Midbrain (tissue), 1 donor: ENCODE measurements around the gene BAHD1.

ENCODE experiments used
- DNase-seq: peaks from one replicate; lab custom pipeline; 2025; lab: John Stamatoyannopoulos, UW

The BAHD1 gene

DNA sequence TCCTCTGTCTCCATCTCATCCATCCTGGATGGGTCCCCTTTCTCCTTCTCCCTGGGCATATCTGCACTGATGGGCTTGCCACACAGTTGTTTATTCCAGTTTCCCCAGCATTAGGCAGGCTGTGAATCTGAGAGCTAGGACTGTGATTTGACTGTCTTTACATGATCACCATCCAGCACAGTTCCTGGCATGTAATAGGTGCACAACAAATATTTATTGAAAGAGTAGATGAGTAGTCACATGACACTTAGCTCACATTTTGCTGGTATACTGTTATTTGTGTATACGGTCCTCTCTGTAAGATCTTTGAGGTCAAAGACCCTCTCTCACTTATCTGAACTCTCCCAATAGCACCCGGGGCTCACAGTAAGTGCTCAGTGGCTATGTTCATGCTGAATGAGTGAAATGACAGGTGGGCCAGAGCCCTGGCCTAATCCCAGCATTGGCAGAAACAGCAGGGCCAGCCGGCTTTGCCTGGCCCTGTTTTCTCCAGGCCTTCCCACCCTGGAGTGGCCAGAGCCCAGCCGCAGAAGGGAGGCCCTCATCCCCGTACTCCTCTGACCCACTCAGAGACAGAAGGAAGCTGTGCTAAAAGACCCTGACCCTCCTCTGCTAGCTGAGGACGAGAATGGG, 16.2 kb upstream of the BAHD1 start:
- no peak for DNase-seq

DNA sequence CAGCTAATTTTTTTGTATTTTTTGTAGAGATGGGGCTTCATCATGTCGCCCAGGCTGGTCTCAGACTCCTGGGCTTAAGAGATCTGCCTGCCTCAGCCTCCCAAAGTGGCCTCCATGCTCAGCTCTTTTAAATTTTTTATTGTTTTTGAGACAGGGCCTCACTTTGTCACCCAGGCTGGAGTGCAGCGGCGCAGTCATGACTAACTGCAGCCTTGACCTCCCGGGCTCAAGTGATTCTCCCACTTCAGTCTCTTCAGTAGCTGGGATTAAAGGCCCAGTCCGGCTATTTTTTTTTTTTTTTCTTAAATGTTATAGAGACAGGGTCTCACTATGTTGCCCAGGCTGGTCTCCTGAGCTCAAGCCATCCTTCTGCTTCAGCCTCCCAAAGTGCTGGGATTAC, 15.1 kb upstream of the BAHD1 start:
- DNase-seq = no peak

DNA sequence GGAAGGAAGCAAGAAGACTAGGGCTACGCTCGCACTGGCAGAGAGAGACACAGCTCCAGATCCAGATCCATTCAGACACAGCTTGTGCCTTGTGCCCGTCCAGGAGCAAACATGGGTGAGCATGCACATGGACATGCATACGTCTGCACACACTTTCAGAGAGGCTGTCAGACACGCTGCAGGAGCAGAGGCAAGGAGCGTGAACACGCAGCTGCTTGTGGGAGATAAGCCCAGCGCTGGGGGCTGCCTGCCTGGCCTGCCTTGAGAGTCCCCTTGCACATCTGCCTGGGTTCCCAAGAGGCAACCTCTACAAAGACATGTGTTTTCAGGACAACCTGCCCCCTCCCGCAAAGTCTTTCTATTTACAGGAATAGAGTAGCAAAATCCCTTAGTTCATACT, 13.6 kb upstream of the BAHD1 start:
- no peak for DNase-seq

DNA sequence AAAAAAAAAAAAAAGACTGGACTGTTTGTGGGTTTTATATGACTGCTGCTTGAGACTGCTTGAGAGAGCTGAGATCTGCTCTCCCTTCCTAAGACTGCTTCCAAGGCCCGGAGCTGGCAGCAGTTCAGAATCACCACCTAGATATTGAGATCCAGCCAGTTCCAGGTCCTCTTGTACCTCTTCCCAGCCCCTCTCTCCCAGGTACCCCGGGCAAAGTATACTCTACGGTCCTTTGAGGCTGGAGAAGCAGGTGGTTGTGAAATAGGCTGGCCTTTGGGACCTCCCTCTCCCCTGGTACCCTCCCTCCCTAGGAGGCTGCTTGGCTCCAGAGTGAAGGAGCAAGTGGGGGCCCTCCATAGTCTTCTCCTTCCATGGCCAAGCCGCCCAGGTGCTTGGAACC, 12.6 kb upstream of the BAHD1 start:
- DNase-seq = no peak

DNA sequence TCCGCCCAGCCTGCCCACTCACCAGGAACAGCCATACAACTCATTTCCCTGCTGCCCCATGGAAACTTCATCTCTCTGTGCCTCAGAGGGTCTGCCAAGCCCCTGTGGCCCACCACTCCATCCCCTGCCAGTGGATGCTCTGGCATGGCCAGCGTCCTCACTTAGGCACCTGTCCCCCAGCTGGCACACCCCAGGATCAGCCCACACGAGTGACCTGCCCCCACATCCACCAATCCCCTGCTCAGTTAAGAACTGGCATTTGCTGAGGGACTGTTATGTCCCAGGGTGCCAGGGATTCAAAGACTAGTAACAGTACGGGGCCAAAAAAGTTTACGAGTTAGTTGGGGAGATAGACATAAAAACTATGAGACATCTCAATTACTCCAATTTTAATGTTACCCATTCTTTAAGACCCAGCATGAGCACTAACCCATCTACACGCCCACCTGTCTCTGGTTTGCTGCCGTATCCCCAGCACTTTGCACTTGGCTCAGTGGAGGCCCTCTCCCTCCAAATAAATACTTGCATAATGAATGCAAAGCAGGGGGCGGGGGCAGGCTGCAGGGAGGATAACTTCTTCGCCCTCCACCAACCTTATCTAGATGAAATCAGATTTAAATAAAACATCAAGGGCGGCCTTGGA, 11.6 kb upstream of the BAHD1 start:
- no peak for DNase-seq

DNA sequence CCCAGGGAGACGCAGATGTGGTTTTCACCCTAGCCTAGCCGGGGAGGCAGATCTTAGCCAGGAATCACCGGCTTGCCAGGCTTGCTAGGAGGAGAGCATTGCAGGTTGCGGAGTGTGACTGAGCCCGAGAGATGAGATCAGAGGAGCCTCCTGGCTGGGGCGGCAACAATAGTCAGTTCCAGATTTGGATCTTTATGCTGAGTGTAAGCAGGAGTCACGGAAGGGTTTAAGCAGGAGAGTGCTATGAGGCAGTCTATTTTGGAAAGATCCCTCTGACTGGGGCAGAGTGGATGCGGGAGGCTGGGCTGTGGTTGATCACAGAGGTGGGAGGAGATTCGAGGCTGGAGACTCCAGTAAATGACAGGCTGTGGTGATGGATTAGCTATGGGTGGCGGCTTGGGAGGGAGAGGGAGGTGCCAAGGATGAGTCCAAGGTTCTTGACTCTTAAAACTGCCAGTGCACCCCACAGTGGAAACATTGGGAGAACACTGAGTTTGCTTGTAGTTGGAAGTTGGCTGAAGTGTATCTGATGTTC, 10.4 kb upstream of the BAHD1 start:
- DNase-seq = no peak

DNA sequence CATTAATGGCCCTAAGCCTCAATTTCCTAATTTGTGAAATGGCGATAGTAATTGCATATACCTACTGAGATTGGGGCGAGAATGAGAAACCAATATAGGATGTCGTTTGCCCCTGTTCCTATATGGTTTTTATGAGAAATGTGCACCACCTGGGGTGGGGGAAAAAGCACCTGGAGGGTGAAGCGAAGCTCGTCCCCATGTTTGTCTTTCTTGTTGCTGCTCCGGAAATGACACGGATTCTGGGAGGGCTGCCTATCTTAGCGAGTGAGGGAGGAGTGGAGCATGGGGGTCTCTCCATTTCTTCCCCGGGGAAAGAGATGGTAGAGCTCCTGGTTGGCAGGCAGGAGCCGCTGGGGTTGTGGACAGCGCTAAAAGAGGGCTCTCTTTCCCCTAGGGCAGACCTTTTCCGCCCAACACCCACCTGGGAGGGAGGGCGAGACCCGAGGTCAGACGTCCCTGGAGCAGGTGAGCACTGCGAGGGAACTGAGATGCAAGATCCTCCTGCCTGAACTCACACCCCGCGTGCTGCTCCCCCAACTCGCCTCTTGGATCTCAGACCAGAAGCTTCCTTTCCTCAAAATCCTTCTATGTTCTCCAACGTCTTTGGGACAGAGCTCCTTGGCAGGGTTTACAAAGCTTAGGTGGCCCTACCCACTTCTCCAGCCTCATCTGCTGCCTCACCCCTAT, 5.6 kb upstream of the BAHD1 start:
- no peak for DNase-seq

DNA sequence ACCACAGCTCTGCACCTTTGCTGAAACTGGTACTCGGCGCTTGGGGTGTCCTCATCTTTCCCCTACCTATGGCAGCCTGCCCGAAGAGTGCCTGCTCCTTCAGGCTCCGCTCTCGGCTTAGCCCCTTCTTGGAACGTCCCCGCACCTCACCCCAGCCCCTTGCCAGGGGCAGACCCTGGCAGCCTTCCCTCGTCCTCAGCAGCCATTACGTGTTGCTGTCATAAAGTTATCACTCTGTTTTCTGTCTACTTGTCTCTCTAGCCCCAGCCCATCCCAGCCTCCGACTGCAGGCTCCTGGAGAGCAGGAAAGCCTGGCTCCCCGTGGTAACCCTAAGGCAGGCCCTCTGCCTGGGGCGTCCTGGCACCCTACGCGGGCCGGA, 5.1 kb upstream of the BAHD1 start:
- no peak for DNase-seq

DNA sequence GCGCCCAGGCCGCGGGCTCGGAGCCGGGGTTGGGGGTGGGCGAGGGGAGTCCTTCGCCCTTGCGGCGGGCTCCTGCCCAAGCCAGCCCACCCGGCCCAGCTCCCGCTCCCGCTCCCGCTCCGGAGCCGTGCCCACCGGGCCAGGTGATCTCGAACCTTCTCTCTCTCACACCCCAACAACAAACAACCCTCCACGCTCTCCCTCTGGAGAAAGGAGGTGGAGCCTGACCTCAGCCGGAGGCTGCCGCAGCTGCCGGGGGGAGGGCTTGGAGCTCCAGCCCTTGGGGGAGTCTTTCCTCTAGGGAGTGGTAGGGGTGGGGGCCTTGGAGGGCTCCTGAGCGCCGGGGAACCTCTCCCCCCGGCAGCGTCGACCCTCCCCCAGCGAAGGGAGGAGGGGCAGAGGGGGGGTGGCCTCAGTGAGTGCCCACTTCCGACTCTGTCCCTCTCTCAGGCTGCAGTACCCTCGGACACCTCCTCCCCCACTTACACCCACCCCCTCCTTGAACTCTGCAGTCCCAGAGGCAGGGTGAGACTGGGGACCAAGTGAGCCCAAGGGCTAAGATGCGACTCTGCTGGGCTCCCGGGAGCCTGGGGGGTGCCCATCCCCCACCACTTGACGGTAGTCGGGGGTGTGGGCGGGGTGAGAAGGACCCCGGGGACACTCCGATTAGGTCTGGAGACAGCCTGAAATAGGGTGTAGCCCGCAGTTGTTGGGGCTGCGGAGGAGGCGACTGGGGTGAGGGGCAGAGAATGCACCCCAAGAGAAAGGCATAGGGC, 4.4 kb upstream of the BAHD1 start:
- DNase-seq = no peak

DNA sequence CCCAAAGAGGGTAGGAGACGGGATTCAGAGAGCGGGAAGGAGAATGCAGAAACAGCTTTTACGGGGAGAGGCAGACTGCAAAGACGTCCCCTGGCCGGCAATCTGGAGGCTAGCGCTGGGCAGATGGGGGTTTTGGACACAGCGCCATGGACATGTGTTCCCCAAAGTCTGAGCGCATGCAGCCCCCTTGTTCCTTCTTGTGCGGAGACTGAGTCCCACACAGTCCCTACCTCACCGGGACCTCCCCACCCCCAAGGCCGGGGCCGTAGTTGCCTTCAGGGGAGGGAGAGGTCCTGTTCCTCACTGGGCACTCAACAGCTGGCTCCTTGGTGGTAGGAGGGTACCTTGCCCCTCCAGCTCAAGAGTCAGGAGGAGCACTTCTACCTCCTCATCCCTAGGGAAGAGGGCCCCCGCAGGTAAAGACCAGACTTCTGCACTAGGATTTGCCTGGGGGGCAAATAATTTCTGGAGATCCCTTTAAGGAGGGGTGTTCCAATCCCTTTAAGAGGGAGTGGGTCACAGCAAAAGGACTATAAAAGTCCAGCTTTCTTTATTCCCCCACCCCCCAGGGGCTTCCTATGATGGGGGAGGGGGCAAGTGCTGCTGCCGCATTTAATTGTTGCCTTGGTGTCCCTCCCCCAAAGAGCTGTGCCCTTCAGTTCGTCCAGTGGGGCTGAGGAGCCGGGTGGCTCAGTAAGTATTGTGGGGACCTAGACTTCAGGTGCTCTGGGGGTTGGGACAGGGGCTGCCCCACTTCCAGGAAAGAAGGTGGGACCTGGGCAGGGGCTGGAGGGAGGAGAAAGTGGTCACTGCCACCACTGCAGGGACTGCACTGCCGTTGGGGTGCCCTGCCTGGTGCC, 3.6 kb upstream of the BAHD1 start:
- DNase-seq = no peak

DNA sequence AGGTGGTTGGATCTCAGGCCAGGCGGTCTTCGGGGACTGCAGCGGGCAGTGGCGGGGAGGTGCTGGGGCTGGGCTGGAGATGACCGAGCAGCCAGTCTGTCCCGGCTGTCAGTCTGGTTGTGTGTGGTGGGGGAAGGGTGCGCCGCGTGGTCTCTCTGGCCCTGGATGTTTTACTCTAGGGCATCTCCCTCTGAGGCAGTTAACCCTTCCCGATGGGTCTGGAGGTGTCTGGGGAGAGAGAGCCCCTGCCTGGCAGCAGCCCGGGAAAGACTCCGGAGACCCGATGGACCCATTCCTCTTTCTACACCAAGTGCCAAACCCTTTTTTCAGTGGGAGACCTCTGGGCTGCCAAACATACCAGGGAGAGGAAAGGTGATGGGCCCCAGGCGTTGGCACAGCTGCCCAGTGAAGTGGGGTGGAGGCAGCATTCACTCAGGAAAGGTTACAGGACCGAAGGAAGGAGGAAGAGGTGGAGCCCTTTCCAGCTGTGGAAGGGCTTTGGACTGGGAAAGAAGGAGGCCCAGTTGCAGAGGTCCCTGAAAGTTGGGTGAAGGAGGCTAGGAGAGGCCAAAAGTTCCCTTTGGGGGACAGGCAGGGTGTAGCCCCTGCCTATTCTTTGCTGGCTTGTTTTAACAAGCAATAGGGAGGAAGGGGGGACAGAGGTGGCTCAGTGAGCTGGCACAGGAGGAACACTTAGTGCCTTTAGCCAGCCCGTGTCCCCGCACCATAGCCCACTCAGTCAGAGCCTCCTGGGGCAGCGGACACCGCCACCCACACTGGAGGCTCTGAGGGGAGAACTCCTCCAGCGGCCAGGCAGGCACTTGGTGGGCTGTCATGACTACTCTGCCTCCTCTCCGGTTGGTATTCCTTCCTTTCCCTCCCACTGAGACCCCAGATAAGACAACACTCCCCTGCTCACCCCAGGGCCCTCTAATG, 2.7 kb upstream of the BAHD1 start:
- DNase-seq = no peak

DNA sequence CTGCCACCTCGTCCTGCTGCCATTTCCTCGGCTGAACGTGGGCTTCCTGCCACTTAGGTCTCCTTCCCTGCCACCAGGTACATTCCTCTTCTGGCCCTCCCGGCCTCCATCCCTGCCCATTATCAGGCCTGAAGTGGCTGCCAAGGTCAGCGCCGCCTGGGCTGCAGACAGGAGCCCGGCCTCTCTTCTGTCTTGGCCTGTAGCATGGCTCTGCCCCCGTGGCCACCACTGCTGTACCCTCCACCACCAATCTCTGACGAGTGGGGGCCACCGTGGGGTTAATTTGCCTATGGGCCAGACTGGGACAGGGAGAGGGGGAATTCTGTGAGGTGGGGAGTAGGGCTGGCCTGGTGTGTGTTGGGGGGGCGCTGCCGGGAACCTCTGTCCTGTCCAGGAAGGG, 2.0 kb upstream of the BAHD1 start:
- no peak for DNase-seq

DNA sequence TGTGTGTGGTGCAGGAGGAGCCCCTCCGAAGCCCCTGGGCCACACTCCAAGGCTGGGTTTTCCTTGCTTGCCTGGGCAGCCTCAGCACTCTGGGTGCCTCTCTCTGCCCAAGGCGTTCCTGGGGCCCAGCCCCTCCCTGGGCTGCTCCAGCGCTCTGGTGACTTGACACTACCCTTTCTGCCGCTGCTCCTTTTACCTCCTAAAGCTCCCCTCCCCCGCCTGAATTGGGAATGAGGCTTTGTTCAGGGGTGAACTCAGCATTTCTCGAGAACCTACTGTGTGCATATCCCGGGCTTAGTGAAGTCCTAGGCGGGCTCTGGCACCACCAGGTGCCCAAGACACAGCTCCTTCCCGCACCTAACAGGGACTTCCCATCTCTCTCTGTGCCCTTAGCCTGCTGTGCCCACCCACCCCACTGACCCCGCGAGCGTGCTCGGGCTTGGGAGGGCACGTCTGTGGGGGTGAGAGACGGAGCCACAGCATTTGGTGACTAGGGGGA, 1.2 kb upstream of the BAHD1 start:
- no peak for DNase-seq

DNA sequence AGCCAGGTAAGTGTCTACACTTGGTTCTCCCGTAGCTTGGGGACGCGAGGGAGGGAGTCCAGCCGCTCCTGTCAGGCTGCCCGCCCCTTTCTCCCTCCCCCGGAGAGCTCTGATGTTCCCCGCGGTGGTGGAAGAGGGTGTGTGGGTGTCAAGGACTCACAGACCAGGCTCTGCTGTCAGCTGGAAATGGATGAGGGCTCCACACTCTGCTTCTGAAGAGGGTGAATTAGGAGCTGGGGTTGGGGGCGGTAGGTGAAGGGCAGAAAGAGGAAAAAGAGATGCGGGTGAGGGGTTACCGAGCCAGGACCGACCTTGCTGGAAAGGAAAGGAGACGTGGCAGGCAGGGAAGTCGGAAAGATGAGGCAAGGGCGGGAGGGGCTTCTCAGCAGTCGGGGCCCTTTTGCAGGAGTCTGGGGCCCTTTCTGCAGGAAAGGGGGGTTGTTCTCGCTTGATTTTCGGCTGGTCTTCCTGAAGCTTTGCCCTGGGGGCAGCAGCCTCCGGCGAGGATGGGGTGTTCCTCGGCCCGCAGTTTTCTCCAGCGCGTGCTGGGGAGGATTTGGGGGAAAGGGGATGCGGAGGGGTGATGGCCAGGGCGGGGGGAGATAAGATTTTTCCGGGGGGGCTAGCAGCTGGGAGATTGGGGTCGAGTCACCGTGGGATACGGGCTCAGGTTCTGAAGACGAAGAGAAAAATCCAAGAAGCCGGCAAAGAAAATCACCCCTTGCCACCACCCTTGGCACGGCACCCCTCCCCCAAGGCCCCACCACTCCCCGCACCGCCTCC, 602 bp upstream of the BAHD1 start:
- DNase-seq = no peak

DNA sequence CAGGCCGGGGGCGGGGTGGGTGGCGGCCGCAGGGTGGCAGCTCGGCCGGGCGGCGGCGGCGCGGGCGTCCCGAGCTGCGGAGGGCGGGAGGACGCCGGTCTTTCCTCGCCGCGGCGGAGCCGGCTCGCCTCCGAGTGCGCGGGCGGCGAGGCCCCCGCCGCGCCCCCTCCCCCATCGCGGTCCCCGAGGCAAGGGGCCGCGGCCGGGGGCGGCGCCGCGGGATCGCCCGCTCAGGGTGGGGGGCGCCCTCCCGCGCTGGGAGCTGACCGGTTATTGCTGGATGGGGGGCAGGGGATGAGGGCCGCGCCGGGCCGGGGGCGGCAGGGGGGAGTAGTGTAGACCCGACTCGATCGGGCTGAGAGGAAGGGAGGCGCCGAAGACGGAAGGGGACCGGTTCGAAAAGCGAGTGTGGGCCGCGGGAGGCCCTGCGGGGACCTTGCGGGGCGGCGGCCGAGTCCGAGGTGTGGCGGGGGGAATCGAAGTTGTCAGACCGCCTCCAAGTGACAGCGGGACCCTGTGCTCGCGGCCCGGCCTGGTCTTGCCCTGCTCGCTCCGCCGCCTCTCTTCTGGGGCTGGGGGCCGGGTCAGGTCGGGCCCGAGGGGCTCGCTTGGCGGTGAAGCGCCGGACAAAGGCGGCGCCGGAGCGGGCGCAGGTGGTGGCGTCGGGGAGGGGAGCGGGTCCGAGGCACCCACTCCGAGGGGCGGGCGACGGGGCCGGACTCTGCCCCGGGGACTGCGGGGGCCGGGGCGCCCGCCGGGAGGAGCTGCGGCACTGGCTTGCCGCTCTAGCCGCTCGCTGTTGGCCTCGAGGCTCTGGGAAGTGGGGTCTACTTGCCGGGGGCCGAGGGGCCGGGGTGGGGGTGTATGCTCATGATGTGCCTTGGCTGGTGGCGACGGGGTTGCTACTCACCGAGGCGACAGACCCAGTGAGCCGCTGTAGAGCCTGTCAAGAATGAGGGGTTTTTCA, 1.1 kb downstream of the BAHD1 start:
- DNase-seq = no peak

DNA sequence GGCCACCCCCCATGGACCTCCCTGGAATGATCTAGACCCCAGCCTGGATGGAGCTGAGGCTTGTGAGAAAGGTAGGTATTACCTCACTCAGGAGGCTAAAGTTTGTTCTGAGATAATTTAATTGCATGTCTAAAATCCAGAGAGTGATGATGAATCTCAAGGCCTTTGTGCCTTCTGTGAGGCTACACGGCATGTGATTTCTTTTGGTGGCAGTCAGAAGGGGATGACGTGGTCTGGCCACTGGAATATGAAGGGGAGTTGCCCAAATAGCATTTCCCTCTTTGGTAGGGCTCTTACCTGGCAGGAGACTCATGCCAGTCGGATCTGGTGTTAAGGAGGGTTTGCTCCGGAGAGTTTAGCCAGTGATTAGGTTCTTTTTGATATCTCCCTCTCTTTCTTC, 2.5 kb downstream of the BAHD1 start:
- no peak for DNase-seq

DNA sequence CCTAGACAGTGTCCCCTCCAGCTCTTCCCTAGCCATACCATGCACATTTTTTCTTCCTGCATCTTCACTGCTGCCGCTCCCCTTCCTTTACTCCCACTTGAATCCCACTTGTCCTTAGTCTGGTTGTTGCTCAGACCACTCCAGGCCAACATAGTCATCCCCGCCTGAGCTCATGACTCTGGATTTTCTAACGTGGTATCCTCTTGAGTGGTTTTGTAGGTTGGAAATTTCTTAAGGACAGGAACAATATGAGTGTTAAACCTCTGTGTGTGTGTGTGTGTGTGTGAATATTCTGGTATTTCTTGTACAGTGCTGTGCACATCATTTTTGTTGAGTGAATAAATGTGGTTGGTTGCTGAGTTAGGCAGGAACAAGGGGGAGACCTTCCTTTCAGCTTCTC, 3.1 kb downstream of the BAHD1 start:
- DNase-seq = no peak

DNA sequence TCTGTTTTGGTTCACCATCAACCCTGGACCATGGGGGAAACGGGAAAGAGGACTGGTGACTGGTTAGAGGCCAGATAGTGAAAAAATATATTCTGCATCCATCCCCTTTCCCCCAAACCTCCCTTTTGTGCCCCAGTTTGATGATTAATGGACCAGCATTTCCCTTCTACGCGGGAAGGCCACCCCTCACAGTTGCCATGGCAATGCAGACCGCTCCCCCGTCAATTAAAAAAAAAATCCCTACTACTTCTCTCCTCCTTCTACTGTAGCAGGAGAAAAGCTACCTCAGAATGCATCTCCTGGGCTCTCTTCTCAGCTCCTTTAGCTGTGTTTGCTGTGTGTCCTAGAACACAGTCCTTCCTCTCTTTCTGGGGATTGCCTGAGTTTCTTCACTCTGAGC, 4.0 kb downstream of the BAHD1 start:
- no peak for DNase-seq
